Bronchial epithelial cell (primary cell): ENCODE results near the gene AGBL4. TPM values are rescaled to one million over a fixed set of nuclear protein-coding genes. Genes with fewer than 3 reads are reported as not detected.
A peak's percentile ranks its signal among the peaks of the same experiment; 100 is the strongest.

ENCODE experiments used
- DNase-seq: peaks from one replicate; pipeline ENCODE4 v3.0.0-alpha.2; 2010; ENCODE audit warnings: low read depth
- FAIRE-seq: peaks from 2 replicates; lab custom pipeline; 2011; peaks lifted over from hg19 to GRCh38; lab: Jason Lieb, UNC
- H3K27me3 ChIP-seq: 2 replicates; pipeline ENCODE4 v1.5.1; 2011; ENCODE audit warnings: low read length; ENCODE audit not compliant: control insufficient read depth, insufficient read depth
- H3K36me3 ChIP-seq: 2 replicates; pipeline ENCODE4 v1.5.1; 2011; ENCODE audit warnings: low read length; ENCODE audit not compliant: control insufficient read depth, insufficient read depth
- H3K4me3 ChIP-seq: 2 replicates; pipeline ENCODE4 v1.5.1; 2011; ENCODE audit warnings: mild to moderate bottlenecking, low read depth, low read length, control low read depth
- total RNA-seq: library from RNA; depleted of rRNA; stranded (reverse); fragments of >200 nt; gene quantifications from 2 replicates; pipeline ENCODE4 v1.2.1, GENCODE V29; 2014
- TF ChIP-seq, protein P1 (sequence below): IDR thresholded peaks from 2 replicates; pipeline ENCODE4 v1.5.1; 2011; ENCODE audit warnings: mild to moderate bottlenecking, moderate library complexity, low read length, control low read depth, inconsistent platforms; ENCODE audit not compliant: insufficient read depth, severe bottlenecking

Gene AGBL4
- total RNA-seq, 1 donor from 2014 or later: not detected

DNA sequence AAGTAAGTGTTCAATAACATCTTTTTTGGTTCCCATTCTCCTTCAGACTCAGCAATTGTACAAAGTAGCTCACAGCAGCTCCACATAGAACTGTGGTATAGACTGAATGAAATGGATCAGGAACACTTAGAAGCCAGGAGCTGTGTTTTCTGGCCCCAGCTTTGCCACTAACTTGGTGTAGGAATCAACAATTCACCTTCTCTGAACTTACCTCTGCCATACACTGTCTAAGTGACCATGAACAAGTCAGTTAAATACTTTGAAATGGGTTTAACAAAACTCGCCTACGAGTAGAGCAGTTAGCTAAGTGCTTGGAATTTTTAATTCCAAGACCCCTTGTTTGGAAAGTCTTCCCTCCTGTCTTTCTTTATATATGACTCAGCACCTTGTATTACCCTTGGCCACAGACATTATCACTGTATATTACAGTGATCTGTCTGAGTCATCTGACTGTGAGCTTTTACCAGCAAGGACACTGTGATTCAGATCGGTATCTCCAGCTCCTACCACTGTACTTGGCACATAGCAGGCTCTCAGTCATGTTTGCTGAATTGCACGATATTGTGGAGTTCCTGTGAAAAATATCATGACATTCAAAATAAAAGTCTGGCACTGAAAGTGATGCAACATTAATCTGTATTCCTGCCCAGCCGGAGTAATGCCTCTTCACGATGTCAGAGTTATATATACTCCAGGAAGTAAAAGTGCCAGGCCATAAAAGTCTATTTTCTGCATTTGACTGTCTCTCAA, 1145.4 kb downstream of the AGBL4 start:
- FAIRE-seq (peak; percentile 76), DNase-seq (peak; percentile 98)
- Histone ChIP-seq H3K36me3 (no peaks in the 10 kb centered on the region), H3K4me3 (no peak overlapping the region), H3K27me3 (no peaks in the 10 kb centered on the region)
- TF ChIP-seq, protein P1, sequence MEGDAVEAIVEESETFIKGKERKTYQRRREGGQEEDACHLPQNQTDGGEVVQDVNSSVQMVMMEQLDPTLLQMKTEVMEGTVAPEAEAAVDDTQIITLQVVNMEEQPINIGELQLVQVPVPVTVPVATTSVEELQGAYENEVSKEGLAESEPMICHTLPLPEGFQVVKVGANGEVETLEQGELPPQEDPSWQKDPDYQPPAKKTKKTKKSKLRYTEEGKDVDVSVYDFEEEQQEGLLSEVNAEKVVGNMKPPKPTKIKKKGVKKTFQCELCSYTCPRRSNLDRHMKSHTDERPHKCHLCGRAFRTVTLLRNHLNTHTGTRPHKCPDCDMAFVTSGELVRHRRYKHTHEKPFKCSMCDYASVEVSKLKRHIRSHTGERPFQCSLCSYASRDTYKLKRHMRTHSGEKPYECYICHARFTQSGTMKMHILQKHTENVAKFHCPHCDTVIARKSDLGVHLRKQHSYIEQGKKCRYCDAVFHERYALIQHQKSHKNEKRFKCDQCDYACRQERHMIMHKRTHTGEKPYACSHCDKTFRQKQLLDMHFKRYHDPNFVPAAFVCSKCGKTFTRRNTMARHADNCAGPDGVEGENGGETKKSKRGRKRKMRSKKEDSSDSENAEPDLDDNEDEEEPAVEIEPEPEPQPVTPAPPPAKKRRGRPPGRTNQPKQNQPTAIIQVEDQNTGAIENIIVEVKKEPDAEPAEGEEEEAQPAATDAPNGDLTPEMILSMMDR: no peak

DNA sequence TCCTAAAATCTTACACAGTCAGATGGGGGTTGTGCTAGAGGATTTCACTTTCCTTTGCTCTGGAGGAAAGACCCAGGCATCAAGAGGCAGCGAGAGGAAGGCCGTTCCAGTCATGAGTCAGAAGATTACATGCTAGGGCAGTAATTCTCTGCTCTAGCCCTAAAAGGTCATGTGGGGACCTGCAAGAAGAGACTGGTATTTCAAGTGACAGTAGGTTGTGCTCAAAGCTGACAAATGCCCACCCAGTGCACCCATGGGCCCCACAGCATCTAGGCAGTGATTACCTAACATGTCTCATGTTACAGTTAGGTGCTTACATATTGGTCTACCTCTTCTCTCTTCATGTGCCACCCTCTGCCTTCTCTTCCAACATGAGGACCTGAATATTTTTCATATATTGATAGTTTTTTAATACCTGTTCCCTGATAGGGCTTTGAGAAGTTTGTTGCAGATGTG, 1147.4 kb downstream of the AGBL4 start:
- Histone ChIP-seq H3K27me3 (no peaks in the 10 kb centered on the region), H3K4me3 (no peak overlapping the region), H3K36me3 (no peaks in the 10 kb centered on the region)
- peak; percentile 90 for DNase-seq
- TF ChIP-seq, protein P1: no peak
- FAIRE-seq: peak; percentile 83

- no peak for DNase-seq
- FAIRE-seq: no peak
- no peak overlapping the region for H3K4me3 ChIP-seq
- H3K27me3 ChIP-seq: no peaks in the 10 kb centered on the region
- TF ChIP-seq, protein P1: no peak
- H3K36me3 ChIP-seq: no peaks in the 10 kb centered on the region
Measured at GRCh38 chr1:48875552-48876329, 1148.0 kb downstream of the AGBL4 start.

- DNase-seq: no peak
- no peak overlapping the region for H3K4me3 ChIP-seq
- no peaks in the 10 kb centered on the region for H3K36me3 ChIP-seq
- no peaks in the 10 kb centered on the region for H3K27me3 ChIP-seq
- TF ChIP-seq, protein P1: no peak
- no peak for FAIRE-seq
Measured at GRCh38 chr1:48873944-48874343, 1149.8 kb downstream of the AGBL4 start.

DNA sequence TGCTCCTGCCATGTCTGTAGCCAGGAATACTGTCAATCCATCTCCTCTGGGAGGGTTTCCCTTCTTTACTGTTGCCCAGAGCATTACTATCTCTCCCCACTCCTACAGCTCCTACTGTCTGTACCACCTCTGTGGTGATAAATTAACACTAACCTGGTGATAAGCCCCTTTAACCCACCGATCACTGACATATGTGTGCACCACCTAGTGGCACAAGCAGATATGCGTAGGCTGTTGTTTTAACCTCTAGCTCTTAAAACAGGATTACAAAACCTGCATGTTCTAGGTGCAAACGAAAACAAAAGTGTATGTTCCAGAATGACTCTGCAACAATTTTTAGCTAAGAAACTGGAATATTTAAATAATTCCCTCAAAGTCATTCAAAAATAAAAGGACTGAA, 1153.2 kb downstream of the AGBL4 start:
- Histone ChIP-seq H3K4me3 (no peak overlapping the region), H3K36me3 (no peaks in the 10 kb centered on the region), H3K27me3 (no peaks in the 10 kb centered on the region)
- TF ChIP-seq, protein P1: peak; percentile 64
- DNase-seq (peak; percentile 44), FAIRE-seq (no peak)
